HG02571 (cell line): ENCODE data around the gene EBF3.

Experiments used
- ATAC-seq: cut with Tn5 transposase; IDR thresholded peaks from one replicate; pipeline ENCODE4 v1.9.1; 2021; ENCODE audit warnings: mild to moderate bottlenecking, moderate library complexity; ENCODE audit not compliant: unreplicated experiment

Gene EBF3

DNA sequence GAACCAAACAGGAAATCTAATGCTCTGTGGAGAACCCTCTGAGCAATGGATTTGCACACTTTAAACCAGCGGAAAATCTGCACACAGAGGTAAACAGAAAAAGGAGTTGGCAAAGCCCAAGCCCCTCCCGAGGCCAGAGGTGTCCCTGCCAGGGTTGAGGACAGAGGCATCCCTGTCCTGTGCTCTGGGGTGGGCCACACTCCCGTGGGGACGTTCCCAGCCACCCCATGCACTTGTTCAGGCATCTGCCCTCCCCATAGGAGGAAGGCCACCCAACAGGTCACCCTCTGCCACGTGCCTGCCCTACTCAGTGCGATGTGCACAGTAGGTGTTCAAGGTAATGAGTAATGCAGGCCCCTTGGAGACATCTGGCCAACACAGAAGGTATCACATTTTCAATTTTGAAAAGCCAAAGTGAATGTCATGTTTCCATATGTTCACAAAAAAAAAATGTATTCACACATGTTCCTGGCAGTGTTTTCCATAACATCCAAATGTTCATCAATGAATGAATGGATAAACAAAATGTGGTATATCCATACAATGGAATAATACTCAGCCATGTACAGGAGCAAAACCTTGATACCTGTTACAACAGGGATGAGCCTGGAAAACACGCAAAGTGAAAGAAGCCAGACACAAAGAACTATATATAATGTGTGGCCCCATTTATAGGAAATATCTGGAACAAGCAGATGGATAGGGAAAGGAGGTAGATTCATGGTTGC lies 108.1 kb downstream of the EBF3 start:
- no peak for ATAC-seq

DNA sequence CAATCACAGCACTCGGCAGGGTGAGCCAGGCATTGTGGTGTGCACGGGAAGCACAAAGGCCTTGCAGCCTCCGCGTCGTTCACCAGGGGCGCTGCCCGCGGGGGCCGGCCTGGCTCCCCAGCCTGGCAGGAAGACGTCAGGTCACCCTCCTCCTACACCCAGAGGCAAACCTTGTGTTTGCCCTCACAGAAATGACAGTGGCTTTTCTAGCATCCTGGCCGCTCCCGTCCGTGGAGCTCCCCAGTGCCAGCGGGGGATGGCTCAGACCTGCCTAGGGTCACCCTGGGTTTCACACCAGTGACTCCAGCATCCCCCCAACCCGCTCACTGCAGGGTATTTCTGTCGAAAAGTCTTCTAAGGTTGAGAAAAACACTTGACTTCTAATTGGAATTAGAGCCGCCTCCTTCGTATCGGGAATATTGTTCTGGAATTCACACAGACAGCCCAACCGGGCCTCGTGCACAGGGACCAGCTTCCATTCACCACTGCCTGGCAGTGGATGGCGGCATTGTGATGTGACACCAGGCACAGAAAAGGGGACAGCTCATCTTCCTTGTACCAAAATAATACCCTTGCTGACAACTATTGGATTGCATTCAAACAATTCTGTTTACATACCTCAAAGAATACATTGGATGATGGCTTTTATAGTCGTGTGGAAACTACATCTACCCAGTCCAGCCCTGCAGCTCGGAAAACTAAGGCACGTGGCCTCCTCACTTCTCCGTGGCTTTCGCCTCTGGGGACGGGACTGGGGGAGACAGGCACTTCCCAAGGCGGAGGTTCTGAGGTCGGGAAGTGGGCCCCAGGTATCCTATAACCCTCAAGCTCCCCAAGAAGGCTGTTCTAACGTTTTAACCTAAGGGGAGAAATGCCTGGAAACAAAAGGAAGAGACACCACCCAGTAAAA lies 109.0 kb downstream of the EBF3 start:
- ATAC-seq, result no peak

DNA sequence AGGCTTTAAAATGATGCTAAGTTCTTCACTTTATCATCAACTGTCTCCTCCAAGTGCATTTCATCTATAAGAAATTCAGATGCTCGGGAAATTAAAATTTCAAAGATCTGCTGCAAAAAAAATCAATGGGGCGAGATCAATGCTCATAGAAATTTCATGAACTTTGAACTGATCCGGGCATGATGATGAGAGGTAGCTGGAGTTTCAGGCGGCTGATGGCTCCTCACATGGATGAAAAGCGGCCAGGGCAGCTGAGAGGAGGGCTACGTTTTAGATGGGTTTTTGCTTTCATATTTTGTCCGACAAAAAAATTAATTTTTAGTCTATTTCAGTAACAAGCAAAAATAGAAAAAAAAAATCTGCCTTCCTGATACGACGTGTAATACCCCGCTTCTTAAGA lies 109.9 kb downstream of the EBF3 start:
- ATAC-seq, result no peak

DNA sequence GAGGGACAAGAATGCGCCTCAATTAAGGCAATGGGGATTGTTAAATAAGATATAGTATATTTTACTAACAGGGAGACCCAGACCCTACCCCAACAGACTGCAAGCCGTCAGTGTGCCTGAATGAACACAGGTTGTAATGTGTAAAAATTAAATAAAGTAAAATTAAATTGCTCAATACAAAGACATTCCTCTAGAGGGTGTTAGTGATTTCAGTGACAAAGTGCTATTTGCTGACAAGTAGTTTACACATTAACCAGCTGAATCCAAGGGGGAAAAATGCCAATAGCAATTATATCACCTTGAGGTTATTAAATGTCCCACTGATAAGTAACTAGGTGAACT lies 110.5 kb downstream of the EBF3 start:
- no peak for ATAC-seq

DNA sequence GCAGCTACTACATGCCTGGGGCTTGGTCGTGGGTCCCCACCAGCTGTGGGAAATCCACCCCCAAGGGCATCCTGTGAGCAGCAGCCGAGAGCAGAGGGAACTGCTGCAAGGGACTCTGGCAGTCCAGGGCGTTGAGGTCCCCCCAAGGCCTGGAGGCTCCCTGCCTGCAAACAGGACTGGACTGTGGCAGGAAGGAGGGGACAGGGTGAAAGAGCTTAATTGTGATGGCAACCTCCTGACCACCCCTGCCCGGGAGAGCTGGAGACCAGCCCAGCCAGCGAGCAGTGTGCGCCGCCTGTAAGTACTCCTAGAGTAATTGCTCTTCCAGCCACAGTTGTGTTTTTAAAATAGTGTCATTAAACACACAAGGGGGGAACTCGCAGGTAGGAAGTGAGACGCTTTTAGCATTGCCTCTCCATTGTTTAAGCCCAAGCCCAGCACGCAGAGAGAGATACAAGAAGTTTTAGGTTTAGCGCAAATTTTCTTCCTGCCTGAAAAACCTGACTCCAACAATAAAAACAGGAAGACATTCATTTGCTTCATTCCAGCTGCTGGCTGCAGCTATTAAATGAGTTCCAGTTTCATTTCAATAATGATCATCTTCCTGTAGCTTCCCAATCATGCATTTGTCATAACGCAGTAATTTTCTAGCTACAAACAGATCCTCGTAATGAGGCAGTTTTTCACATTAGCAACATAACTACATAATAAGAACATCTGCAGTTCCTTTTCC lies 111.1 kb downstream of the EBF3 start:
- ATAC-seq, result no peak

DNA sequence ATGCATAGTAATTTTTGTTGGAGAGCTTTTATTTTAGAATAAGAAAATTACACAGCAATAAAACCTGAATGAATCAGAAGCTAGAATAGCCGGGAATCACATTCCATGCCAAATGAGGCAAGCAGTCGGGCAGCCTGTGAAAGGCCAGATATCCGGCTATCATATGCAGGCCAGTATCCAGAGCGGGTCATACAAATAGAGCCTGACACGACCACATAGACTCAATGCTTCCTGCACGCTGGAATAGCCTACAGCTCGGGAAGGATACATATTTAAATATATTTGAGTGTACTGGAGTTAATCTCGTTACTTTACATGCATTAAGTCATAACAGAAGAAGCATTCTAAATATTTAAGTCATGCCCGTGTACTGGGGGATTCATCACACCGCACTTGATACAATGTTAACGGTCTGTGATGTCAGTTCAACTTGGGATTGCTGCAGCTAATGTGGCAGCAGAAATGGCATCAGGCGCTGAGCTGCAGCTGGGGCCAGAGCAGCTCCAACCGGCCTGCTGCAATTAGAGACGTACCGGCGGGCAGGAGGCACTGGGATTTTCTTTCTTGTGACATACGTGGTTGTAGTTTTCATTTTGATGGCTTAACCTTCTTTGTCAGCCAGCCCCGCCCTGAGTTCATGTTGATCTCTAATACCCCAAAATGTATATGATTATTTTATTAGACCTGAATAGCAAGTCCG lies 112.0 kb downstream of the EBF3 start:
- ATAC-seq, result no peak

DNA sequence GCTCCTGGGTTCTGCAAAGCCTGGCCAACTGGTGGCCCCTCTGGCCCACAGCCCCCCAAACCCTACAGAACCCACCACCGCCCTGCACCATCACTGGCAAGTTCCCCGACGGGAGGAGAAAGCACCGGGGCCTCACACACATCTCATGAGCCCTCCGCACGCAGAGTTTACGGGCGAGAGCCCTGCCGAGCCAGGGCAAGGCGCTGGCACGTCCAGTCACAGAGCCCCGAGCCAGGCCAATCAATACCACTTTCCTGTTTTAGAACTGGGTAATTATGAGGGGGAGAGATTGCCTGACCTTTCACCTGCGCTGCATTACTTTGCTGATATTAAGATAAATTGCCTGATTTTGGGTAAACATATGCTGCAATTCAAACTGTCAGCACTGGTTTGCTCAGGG lies 113.3 kb downstream of the EBF3 start:
- ATAC-seq, result no peak

DNA sequence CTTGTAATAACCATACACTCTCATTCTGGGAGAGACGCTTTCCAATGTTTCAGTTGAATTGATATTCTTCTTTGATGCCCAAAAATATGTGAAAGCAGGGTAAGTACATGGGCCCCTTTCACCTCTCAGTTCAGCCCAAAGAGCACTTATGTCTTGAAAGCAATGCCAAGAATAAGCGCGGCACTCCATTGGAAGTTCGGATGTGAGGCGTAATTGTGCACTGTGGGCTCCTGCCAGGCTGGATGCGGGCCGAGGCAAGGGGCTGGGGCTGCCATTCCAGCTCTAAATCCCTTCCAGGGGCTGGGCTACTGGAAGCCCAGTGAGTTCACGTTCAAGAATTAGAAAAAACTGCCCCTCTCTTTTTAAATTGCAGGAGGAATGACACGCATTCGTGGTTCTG lies 113.8 kb downstream of the EBF3 start:
- no peak for ATAC-seq

DNA sequence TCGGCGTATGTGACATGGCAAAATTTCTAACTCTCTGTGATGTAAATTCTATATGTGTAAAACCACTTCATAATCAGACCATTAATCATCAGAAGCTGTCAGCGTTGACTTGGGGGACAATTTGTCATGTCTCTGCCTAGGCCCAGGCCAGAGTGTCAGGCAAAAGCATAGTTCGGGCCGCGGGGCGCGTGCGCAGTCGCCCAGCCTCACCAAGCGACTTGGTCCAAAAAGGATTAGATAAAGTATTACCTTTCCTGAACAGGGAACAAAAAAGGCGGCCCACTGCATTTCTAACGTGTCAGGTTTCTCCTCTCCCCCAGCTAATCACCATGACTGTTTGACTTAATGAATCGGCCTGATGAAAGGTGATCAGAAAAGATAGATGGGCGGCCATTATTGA lies 114.2 kb downstream of the EBF3 start:
- ATAC-seq, result no peak

DNA sequence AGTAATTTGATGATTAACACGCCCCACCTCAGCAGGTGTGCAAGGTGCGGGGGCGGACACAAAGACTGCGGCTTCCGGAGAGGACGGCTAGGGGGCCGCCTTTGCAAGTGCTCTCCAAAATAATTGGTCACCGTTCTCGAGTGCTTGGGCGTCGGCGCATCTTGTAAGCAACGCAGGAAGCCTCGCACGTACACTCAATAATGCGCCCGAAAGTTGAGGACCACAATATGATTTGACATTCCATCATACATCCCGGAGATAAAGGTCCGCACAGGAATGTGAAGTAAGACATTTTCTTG lies 114.7 kb downstream of the EBF3 start:
- ATAC-seq, result no peak

DNA sequence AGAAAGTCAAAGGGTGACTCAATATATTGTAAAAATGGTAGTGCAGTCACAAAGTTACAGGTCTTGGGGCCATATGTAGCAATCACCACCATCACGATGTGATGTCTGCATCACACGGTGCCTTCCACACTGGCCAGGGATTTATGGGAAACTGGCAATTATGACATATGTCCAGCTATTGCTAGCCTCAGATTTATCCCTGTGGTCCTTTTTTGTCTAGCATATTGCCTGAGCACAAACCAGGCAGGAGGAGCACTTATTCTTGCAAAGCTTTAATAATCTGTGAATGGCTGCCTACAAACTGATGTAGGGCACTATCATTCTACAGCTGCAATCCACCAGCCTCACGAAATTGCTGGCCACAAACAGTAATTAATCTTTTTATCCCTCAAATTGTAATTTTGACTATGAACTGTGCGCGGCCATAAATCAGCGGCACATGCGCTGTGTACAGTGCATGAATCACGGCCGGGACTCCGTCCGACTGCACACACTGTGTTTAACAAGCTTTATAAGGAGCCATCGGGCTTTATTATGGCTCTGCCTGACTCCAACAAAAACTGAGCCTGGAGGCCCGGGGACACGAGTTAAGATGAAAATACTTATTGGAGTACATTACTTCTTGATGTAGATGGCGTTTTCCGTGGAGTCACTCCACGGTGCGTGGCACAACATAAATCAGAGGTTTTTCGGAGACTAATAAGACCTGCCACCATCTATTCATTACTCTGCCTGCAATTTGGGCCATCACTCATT lies 115.2 kb downstream of the EBF3 start:
- ATAC-seq, result no peak

DNA sequence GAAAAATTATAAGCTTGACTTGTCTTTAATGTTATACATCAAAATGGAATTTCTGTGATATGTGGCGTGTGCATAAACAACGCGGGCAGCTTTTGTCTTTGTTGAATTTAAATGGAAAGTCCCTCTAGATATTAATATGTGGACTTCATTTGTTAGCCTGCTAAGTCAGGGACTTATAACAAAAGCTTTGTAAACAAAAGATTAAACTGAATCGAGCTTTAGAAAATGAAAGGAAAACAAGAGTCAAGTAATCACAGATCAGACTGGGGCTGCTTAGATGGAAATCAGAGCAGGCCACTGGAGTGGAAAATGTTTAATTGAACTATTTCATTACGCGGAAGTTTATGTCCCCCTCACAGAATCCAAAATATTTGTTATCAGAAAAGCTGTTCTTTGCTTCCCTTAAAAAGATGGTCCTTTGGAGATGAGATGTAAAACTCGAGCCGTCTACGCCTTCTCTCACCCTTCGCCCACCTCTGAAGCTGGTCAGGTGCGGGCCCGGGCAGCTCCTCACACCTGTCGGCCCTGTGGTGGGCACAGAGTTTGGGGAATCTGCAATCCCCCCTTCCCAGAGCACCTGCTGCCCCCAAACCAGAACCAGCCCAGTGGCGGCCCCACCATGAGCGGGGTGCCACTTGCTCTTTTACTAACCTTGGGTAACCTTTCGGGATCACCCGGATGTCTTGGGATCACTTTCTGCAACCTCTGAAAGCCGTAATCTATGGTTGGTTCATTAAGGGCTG lies 116.2 kb downstream of the EBF3 start:
- ATAC-seq, result no peak

DNA sequence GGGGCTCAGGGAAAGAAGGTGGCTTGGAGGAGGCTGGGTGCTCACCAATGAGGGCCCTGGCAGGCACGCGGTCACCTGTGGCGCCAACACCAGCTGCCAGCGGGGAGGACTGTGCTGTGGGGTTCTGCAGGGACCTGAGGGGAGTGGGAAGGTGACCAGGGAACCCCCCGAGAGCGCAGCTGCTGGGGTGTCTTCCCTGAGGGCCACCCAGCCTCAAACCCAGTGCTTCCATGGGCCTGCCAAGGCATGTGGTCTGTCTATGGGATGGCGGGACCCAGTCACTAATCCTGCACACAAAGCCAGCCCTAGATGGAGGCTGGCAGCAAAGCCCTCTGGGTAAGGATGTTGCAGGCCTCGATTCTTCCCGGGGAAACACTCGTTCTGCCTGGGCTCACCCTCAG lies 117.1 kb downstream of the EBF3 start:
- no peak for ATAC-seq

DNA sequence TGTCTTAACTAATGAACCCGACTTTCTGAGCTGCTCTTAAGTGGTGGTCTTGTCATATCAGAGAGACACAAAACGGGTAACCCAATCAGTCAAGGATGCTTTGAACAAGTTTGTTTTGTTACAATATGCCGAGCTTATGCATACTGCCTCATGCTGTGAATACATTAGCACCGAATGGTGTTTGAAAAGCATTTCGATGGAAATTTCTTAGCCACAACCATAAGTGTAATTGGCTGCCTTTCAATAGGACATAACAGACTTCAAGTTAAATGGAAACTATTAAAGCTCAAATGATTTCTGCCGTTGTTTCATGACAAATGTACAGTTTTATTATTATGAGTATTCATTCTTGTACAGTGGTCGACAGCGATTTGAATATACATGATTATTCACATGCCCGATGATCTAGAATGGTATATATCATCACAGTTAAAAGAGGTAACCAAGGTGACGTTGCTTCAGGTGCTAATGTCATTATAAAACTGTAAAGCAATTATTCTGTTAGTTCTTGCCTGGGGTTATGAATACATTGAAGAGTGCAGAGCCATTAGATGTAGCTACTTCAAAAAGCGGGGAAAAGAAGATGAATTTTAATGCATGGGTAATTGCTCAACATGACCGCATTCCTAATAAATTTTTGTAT lies 118.8 kb downstream of the EBF3 start:
- no peak for ATAC-seq

DNA sequence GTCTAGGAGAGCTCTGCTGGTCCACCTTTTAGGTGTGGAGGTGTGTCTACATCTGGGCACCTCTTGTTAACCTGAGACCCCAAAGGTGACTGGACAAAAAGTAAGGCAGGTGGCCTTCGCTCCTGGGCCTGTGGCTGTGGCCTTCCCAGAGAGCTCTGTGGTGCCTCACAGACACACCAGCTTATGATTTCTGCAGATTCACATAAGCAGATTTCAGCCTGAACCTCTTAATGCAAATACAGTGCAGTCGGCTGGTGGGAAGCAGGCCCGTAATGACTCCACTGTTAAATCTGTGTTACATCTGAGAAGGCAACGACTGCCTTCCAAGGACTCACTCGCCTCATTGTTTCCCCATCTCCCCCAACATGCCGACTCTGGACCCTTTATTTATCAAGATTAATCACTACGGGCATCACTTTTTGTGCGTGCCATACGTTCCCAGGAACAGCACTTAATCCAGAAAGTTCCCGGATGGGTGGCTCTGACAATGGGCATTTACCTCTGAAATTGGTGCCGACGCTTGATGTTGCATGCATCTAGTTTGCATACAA lies 119.8 kb downstream of the EBF3 start:
- no peak for ATAC-seq

DNA sequence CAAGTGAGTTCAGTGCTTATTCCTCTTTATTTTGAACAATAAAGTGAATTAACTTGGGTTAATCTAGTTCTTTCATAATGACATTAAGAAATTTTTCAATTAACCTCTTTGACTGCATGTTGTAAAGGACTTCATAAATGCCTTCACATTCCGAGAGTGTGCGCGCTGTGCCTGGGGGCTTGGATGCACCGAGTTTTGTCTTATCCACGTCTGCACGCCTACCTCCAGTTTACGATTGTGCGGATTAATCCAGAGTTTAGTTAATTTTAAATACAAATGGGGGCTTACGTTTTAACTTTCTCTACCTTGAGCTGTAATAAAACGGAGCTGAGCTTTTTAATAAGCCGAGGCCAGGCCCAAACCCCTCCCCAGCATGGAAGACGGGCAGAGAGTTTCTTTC lies 120.4 kb downstream of the EBF3 start:
- no peak for ATAC-seq

DNA sequence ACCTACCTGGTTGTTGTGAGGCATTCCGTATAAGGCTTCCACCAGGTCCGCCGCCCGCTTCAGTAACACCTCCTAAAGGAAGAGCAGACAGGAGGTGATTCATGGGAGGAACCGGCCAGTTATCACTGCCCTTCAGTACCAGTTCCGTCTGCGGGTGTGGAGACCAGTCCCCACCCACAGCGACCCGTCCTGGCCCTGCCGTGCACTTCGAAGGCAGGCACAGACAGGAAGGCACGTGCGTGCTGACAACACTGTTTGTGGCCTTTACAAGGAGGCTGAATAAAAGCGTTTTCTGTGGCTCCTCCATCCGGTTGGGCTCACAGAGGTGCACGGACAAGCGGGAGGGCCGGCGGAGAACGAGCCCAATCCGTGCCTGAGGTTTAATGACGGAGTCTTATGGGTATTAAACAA lies 120.9 kb downstream of the EBF3 start:
- ATAC-seq, result no peak

DNA sequence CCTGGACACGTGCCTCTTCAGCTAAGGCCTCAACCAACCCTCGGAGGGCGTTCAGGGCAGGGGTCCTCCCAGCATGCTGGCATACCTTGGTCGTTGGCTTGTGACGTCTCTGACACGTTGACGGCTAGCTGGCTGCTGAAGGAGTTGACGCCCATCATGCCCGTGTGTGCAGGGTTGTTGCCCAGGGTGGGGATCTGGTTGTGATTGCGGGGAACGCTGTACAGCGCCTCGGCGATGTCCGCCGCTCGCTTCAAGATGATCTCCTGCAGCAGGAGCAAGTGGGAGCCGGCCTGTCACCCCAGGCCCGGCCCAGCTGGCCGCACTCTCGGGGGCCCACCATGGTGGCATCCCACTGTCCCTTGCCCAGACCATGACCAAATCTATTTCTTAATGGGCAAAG lies 122.0 kb downstream of the EBF3 start:
- no peak for ATAC-seq

DNA sequence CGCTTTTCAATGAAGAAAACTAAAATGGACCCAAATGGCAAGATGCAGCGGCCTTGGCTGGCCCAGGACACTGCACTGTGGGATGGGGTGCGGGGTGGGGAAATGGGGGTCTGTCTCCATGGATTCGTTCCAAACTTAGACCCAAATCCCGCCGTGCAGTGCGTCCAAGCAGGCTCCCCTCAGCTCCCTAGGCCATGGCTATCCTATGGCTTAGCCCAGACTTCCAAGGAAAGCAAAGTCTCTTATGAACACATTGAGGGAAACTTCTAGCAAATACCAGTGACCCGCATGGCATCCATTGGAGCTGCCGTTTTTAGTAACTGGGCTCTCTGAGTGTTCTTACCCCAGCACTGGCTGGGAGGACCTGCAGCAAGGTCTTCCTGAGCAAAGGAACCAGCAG lies 122.5 kb downstream of the EBF3 start:
- ATAC-seq, result no peak
